H1 (cell line): ENCODE data around the gene UGT1A9. TPM values are rescaled to one million over a fixed set of nuclear protein-coding genes. Genes with fewer than 3 reads are reported as not detected.

ENCODE experiments used
- CTCF ChIA-PET: fragments of 300-600 bp; sonication (Branson Sonifier 250); formaldehyde crosslinking; loops from one replicate; lab custom pipeline; 2021; ENCODE audit not compliant: partially characterized antibody; lab: Charles Lee
- POLR2A ChIA-PET: fragments of 300-600 bp; sonication (Branson Sonifier 250); formaldehyde crosslinking; loops from one replicate; lab custom pipeline; 2021; ENCODE audit warnings: inconsistent platforms; ENCODE audit not compliant: partially characterized antibody; lab: Charles Lee
- DNase-seq, 2 experiments: peaks; one replicate each; pipeline versions ENCODE4 v3.0.0 to v3.0.0-alpha.2; 2010 to 2022; ENCODE audit warnings: low spot score in 2 of 2, low read depth in 1 of 2, mixed read lengths in 1 of 2
- FAIRE-seq: peaks from 2 replicates; lab custom pipeline; 2011; peaks lifted over from hg19 to GRCh38; lab: Jason Lieb, UNC
- H2AFZ ChIP-seq: 2 replicates; pipeline ENCODE4 v1.8.1; 2012; ENCODE audit warnings: low read length, inconsistent platforms
- H2AK5ac ChIP-seq: 2 replicates; pipeline ENCODE4 v1.6.1; 2013; ENCODE audit warnings: low read depth, low read length
- H2BK120ac ChIP-seq: replicated peaks from 2 replicates; pipeline ENCODE3; 2013; ENCODE audit warnings: low read depth, low read length, inconsistent platforms
- H2BK12ac ChIP-seq: 2 replicates; pipeline ENCODE4 v1.6.1; 2013; ENCODE audit warnings: low read depth, low read length
- H2BK15ac ChIP-seq: 2 replicates; pipeline ENCODE4 v1.6.1; 2013; ENCODE audit warnings: low read length
- H2BK20ac ChIP-seq: 2 replicates; pipeline ENCODE4 v1.6.1; 2013; ENCODE audit warnings: low read length
- H2BK5ac ChIP-seq: 2 replicates; pipeline ENCODE4 v1.6.1; 2013; ENCODE audit warnings: low read depth, low read length
- H3K14ac ChIP-seq: 2 replicates; pipeline ENCODE4 v1.6.1; 2013; ENCODE audit warnings: inconsistent platforms; ENCODE audit not compliant: insufficient read length
- H3K18ac ChIP-seq: 2 replicates; pipeline ENCODE4 v1.6.1; 2013; ENCODE audit warnings: low read length; ENCODE audit errors: extremely low read depth
- H3K23ac ChIP-seq: 2 replicates; pipeline ENCODE4 v1.6.1; 2013; ENCODE audit warnings: inconsistent platforms; ENCODE audit not compliant: insufficient read length
- H3K23me2 ChIP-seq: 2 replicates; pipeline ENCODE4 v1.6.1; 2013; ENCODE audit warnings: low read depth, low read length
- H3K27ac ChIP-seq: 2 replicates; pipeline ENCODE4 v1.6.1; 2011; ENCODE audit warnings: low read depth, low read length, inconsistent platforms
- H3K27me3 ChIP-seq, 4 experiments: replicated peaks in 1 of 4; 1 replicate in 1 of 4; 2 replicates in 3 of 4; pipeline versions ENCODE4 v1.6.1 to v1.8.1; 2011 to 2013; ENCODE audit warnings: low read length in 3 of 4, mild to moderate bottlenecking in 3 of 4, inconsistent platforms in 2 of 4, mixed read lengths in 2 of 4, moderate library complexity in 1 of 4; ENCODE audit not compliant: control insufficient read depth in 3 of 4, insufficient read depth in 3 of 4; ENCODE audit errors: extremely low read depth in 1 of 4
- H3K36me3 ChIP-seq, 4 experiments: 2 replicates each; pipeline versions ENCODE4 v1.6.1 to v1.8.1; 2011 to 2013; ENCODE audit warnings: mild to moderate bottlenecking in 4 of 4, low read length in 3 of 4, moderate library complexity in 2 of 4, control low read depth in 1 of 4, inconsistent platforms in 1 of 4; ENCODE audit not compliant: insufficient read depth in 4 of 4, control insufficient read depth in 2 of 4
- H3K4ac ChIP-seq: replicated peaks from 2 replicates; pipeline ENCODE3; 2013; ENCODE audit warnings: low read length, low read depth, mixed read lengths, inconsistent platforms; ENCODE audit not compliant: insufficient read length
- H3K4me1 ChIP-seq, 4 experiments: replicated peaks in 1 of 4; 1 replicate in 1 of 4; 2 replicates in 3 of 4; pipeline versions ENCODE4 v1.6.1 to v1.8.1; 2011 to 2013; ENCODE audit warnings: low read length in 3 of 4, inconsistent platforms in 2 of 4, mixed read lengths in 1 of 4; ENCODE audit not compliant: insufficient read depth in 4 of 4, control insufficient read depth in 3 of 4
- H3K4me2 ChIP-seq, 2 experiments: 2 replicates each; pipeline versions ENCODE4 v1.6.1 to v1.8.1; 2011 to 2013; ENCODE audit warnings: low read depth in 2 of 2, low read length in 2 of 2, control low read depth in 1 of 2, inconsistent platforms in 1 of 2, mild to moderate bottlenecking in 1 of 2; ENCODE audit not compliant: insufficient read depth in 1 of 2
- H3K4me3 ChIP-seq, 4 experiments: fragments of 200-600, 300-600 bp in 1 of 4; sonication (generic), shearing (Covaris generic), sonication (Bioruptor Twin) in 1 of 4; 2 replicates each; pipeline versions ENCODE4 v1.5.1 to v1.8.1; 2011 to 2016; ENCODE audit warnings: low read length in 4 of 4, low read depth in 3 of 4, control low read depth in 2 of 4, inconsistent platforms in 2 of 4, mild to moderate bottlenecking in 2 of 4, mixed read lengths in 1 of 4, moderate library complexity in 1 of 4; ENCODE audit not compliant: insufficient read depth in 2 of 4; ENCODE audit errors: extremely low read depth in 1 of 4
- H3K56ac ChIP-seq: replicated peaks from 2 replicates; pipeline ENCODE3; 2013; ENCODE audit warnings: low read depth, mild to moderate bottlenecking, mixed read lengths, low read length, inconsistent platforms; ENCODE audit not compliant: insufficient read length
- H3K79me1 ChIP-seq: 2 replicates; pipeline ENCODE4 v1.6.1; 2013; ENCODE audit warnings: low read depth, low read length, control low read depth
- H3K79me2 ChIP-seq, 2 experiments: 2 replicates each; pipeline versions ENCODE4 v1.6.1 to v1.8.1; 2012 to 2013; ENCODE audit warnings: low read length in 2 of 2, mild to moderate bottlenecking in 2 of 2, inconsistent platforms in 1 of 2; ENCODE audit not compliant: insufficient read depth in 2 of 2, control insufficient read depth in 1 of 2
- H3K9ac ChIP-seq, 4 experiments: replicated peaks in 1 of 4; 1 replicate in 1 of 4; 2 replicates in 3 of 4; pipeline versions ENCODE4 v1.6.1 to v1.8.1; 2011 to 2013; ENCODE audit warnings: low read depth in 3 of 4, low read length in 3 of 4, control low read depth in 2 of 4, mild to moderate bottlenecking in 2 of 4, moderate library complexity in 2 of 4, inconsistent platforms in 1 of 4; ENCODE audit errors: extremely low read depth in 1 of 4
- H3K9me3 ChIP-seq, 2 experiments: 2 replicates each; pipeline versions ENCODE4 v1.6.1 to v1.8.1; 2012 to 2013; ENCODE audit warnings: mild to moderate bottlenecking in 2 of 2, moderate library complexity in 2 of 2, control low read depth in 1 of 2, inconsistent platforms in 1 of 2, low read depth in 1 of 2, low read length in 1 of 2, mixed read lengths in 1 of 2; ENCODE audit not compliant: insufficient read depth in 2 of 2
- H4K20me1 ChIP-seq, 2 experiments: replicated peaks in 1 of 2; 2 replicates each; pipeline versions ENCODE3 to v1.8.1; 2011 to 2013; ENCODE audit warnings: inconsistent platforms in 2 of 2, low read length in 2 of 2, mild to moderate bottlenecking in 1 of 2; ENCODE audit not compliant: insufficient read depth in 2 of 2, control insufficient read depth in 1 of 2
- H4K5ac ChIP-seq: 2 replicates; pipeline ENCODE4 v1.6.1; 2013; ENCODE audit warnings: low read length, low read depth, mixed read lengths, inconsistent platforms; ENCODE audit not compliant: insufficient read length
- H4K8ac ChIP-seq: 2 replicates; pipeline ENCODE4 v1.8.0; 2013; ENCODE audit warnings: mild to moderate bottlenecking, moderate library complexity, low read length, inconsistent platforms; ENCODE audit not compliant: insufficient read depth; ENCODE audit errors: extremely low read depth
- H4K91ac ChIP-seq: replicated peaks from 2 replicates; pipeline ENCODE3; 2013; ENCODE audit warnings: low read length, mixed read lengths, inconsistent platforms; ENCODE audit not compliant: insufficient read length
- CTCF ChIP-seq, 3 experiments: IDR thresholded peaks; 1 replicate in 2 of 3; 2 replicates in 1 of 3; pipeline versions ENCODE4 v1.5.1 to v1.6.1; 2011; ENCODE audit warnings: low read length in 3 of 3, mild to moderate bottlenecking in 3 of 3, inconsistent platforms in 2 of 3, low read depth in 1 of 3, moderate library complexity in 1 of 3; ENCODE audit not compliant: insufficient read depth in 1 of 3; ENCODE audit errors: control extremely low read depth in 1 of 3
- JUN ChIP-seq: IDR thresholded peaks from 2 replicates; pipeline ENCODE4 v1.6.1; 2011; ENCODE audit warnings: low read depth, mild to moderate bottlenecking, improper control_type of control experiment, low read length
- RAD21 ChIP-seq, 2 experiments: IDR thresholded peaks in 1 of 2; conservative IDR thresholded peaks in 1 of 2; 2 replicates each; pipeline ENCODE4 v1.6.1; 2011; ENCODE audit warnings: low read depth in 2 of 2, low read length in 2 of 2, improper control_type of control experiment in 1 of 2, inconsistent platforms in 1 of 2, mild to moderate bottlenecking in 1 of 2, moderate library complexity in 1 of 2
- RXRA ChIP-seq: IDR thresholded peaks from 2 replicates; pipeline ENCODE4 v1.6.1; 2011; ENCODE audit warnings: low read depth, mild to moderate bottlenecking, low read length, moderate library complexity; ENCODE audit not compliant: insufficient read depth
- SP1 ChIP-seq: IDR thresholded peaks from 2 replicates; pipeline ENCODE4 v1.6.1; 2011; ENCODE audit warnings: low read depth, low read length
- USF2 ChIP-seq: IDR thresholded peaks from 2 replicates; pipeline ENCODE4 v1.6.1; 2011; ENCODE audit warnings: low read length, improper control_type of control experiment
- WGBS, 2 experiments: shearing (Covaris generic) in 1 of 2; methylation state at CpG; one replicate each; pipeline versions ENCODE4 v1.1.6 to v1.1.7; 2013 to 2015; ENCODE audit warnings: low lambda C conversion rate in 2 of 2, mixed read lengths in 2 of 2, inconsistent platforms in 1 of 2, low coverage in 1 of 2, missing lambda C conversion rate in 1 of 2; ENCODE audit not compliant: insufficient replicate concordance in 2 of 2, insufficient coverage in 1 of 2, insufficient read length in 1 of 2; ENCODE audit errors: extremely low coverage in 1 of 2, missing lambda C conversion rate in 1 of 2; 5-methylcytosine and 5-hydroxymethylcytosine counted together
- polyA plus RNA-seq, 7 experiments: library from polyadenylated mRNA; depleted of rRNA in 3 of 7; stranded (reverse) in 5 of 7; unstranded in 2 of 7; fragments of >200 nt in 5 of 7; fragments of 200-250 nt in 2 of 7; gene quantifications; 1 replicate in 5 of 7; 2 replicates in 1 of 7; 4 replicates in 1 of 7; pipeline versions ENCODE4 v1.2.1 to v1.2.3, GENCODE V29; 2011 to 2013; ENCODE audit warnings: missing spikeins in 2 of 7, mixed read lengths in 2 of 7
- total RNA-seq: library from RNA; stranded (reverse); fragmentation: NEBNext Ultra II Directional; extraction: Animal tissue kit (Norgen Biotek cat#: 25700); gene quantifications from 2 replicates; pipeline ENCODE4 v1.2.1, GENCODE V29; 2021

UGT1A9 gene
- total and polyA plus RNA-seq, 2 of the 8 experiments (the other 6 are each of a cell fraction or from before 2014, with no cell fraction given), result not detected

DNA sequence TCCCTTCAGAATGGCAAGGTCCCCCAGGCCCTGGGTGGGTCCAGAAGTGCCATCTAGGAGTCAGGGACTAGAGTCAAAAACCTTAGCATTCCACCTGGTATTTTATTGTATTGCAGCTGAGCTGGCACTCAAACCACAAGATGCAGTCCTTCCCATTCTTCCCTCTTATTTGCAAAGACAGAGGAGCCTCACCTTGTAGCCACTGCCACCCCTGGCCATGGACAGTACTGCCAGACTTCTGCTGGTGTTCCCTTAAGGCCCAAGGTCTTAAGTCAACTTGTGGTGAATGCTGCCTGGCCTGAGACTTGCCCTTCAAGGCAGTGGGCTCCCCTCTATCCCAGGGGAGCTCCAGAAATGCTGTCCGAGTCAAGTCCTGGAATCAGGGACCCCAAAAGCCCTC is 28.6 kb upstream of the UGT1A9 start:
- no peak overlapping the region for H4K5ac ChIP-seq
- no peak overlapping the region for H4K8ac ChIP-seq
- no peak overlapping the region for H3K27ac ChIP-seq
- POLR2A ChIA-PET, result no interaction called here
- H3K4me2 ChIP-seq, result no peak overlapping the region
- no peak overlapping the region for H3K9ac ChIP-seq
- no peak overlapping the region for H4K91ac ChIP-seq
- H3K14ac ChIP-seq, result no peak overlapping the region
- no peak overlapping the region for H2BK5ac ChIP-seq
- CTCF ChIA-PET, result interaction anchor here (0.6 to 1.2 kb wide), 4 partner anchors 18 to 210 kb away, joined by 3 to 6 read pairs (median 3); no protein-coding TSS in a partner anchor
- H3K4me3 ChIP-seq, result no peak overlapping the region
- FAIRE-seq, result no peak
- TF ChIP-seq RAD21 (IDR thresholded peaks at IDR 0.05 in 1 of 2, conservative IDR thresholded peaks at IDR 0.05 in 1 of 2; ENCODE audit: low read depth in 2 of 2, low read length in 2 of 2) (peak; percentile 46 to 53), RXRA (no peak), USF2 (no peak), JUN (no peak), SP1 (no peak), CTCF (IDR thresholded peaks at IDR 0.05; ENCODE audit: control extremely low read depth in 1 of 3, insufficient read depth in 1 of 3, low read depth in 1 of 3, low read length in 3 of 3) (peak; percentile 44 to 62 (median 50))
- TF ChIP-seq, all 59 proteins: peak for 2
- Histone ChIP-seq H3K27me3 (peaks cover 0 to 1% (median 0%) of the 10 kb centered on the region in 4 experiments; a peak in 1 of 7 replicates), H3K36me3 (no peaks in the 10 kb centered on the region), H3K4me1 (no peaks in the 10 kb centered on the region), H3K9me3 (peaks cover 15% of the 10 kb centered on the region in 2 experiments), H4K20me1 (no peaks in the 10 kb centered on the region), H2AK5ac (no peak overlapping the region), H2BK15ac (0 out of 2 replicates have a peak overlapping the region, but pooled peaks have one; percentile 61), H2BK12ac (peak overlapping the region; percentile 75; the same call in 1 of the 2 replicates), H2BK120ac (no peak overlapping the region), H3K56ac (no peak overlapping the region), H3K23me2 (no peaks in the 10 kb centered on the region), H3K18ac (no peak overlapping the region), H3K79me1 (no peaks in the 10 kb centered on the region), H2BK20ac (no peak overlapping the region), H3K4ac (no peak overlapping the region), H3K23ac (no peak overlapping the region), H3K79me2 (no peaks in the 10 kb centered on the region), H2AFZ (no peak overlapping the region)
- peak; percentile 23 to 47 for DNase-seq
- WGBS, 2 experiments, result 88% methylated on average over 1 of the region's 1 CpG; no CpG with 5 or more reads in 1 of the 2 experiments
